ENCODE results near the gene RREB1.

- no peak for TF ChIP-seq CTCF (IDR thresholded peaks at IDR 0.05)
- no peak for TF ChIP-seq POLR2A (IDR thresholded peaks at IDR 0.05)
Measured at GRCh38 chr6:7230956-7231713, 123.4 kb downstream of the RREB1 start.

All from adrenal gland (tissue), 5 donors.